Endothelial cell of umbilical vein (primary cell): ENCODE results near the gene FBXL17. TPM values are rescaled to one million over a fixed set of nuclear protein-coding genes. Genes with fewer than 3 reads are reported as not detected.

Experiments
- BruUV-seq: library from RNA; stranded (reverse); fragments of 400-500 nt; replicated peaks from 2 replicates; lab custom pipeline; 2021; lab: Mats Ljungman, UMichigan
- CTCF ChIA-PET: fragments of 300-600, 350-600 bp; sonication (Branson Sonifier 250); formaldehyde crosslinking; loops from one replicate; lab custom pipeline; 2021; ENCODE audit warnings: antibody characterized with exemption, inconsistent platforms; lab: Charles Lee
- POLR2A ChIA-PET: fragments of 300-600, 350-600 bp; sonication (Branson Sonifier 250); formaldehyde crosslinking; loops from one replicate; lab custom pipeline; 2021; ENCODE audit warnings: antibody characterized with exemption, inconsistent platforms; lab: Charles Lee
- DNase-seq: peaks from one replicate; pipeline ENCODE4 v3.0.0-alpha.2; 2011; ENCODE audit warnings: low read depth, low spot score
- FAIRE-seq: peaks from 2 replicates; lab custom pipeline; 2011; peaks lifted over from hg19 to GRCh38; lab: Jason Lieb, UNC
- H2AFZ ChIP-seq: 2 replicates; pipeline ENCODE4 v1.6.0; 2012; ENCODE audit warnings: low read depth, low read length, control low read depth, inconsistent platforms
- H3K27ac ChIP-seq: 2 replicates; pipeline ENCODE4 v1.5.1; 2011; ENCODE audit warnings: low read depth, mild to moderate bottlenecking, control low read depth, low read length, moderate library complexity; ENCODE audit not compliant: insufficient read depth
- H3K27me3 ChIP-seq, 2 experiments: 2 replicates each; pipeline versions ENCODE4 v1.6.0 to v1.6.1; 2011; ENCODE audit warnings: low read length in 2 of 2, mixed read lengths in 1 of 2; ENCODE audit not compliant: control insufficient read depth in 2 of 2, insufficient read depth in 2 of 2
- H3K36me3 ChIP-seq, 2 experiments: 2 replicates in 1 of 2; 3 replicates in 1 of 2; pipeline ENCODE4 v1.5.1; 2011; ENCODE audit warnings: low read length in 2 of 2, mild to moderate bottlenecking in 1 of 2, moderate library complexity in 1 of 2; ENCODE audit not compliant: control insufficient read depth in 2 of 2, insufficient read depth in 2 of 2; ENCODE audit errors: extremely low read depth in 1 of 2
- H3K4me1 ChIP-seq: 3 replicates; pipeline ENCODE4 v1.5.1; 2011; ENCODE audit warnings: mild to moderate bottlenecking, low read length; ENCODE audit not compliant: control insufficient read depth, insufficient read depth; ENCODE audit errors: extremely low read depth
- H3K4me2 ChIP-seq: 2 replicates; pipeline ENCODE4 v1.6.1; 2011; ENCODE audit warnings: low read length, control low read depth, mixed read lengths; ENCODE audit not compliant: insufficient read depth
- H3K4me3 ChIP-seq, 3 experiments: fragments of 200-600 bp in 1 of 3; sonication (generic), shearing (Covaris generic) in 1 of 3; replicated peaks in 1 of 3; 2 replicates each; pipeline ENCODE4 v1.5.1; 2011 to 2016; ENCODE audit warnings: control low read depth in 3 of 3, low read length in 3 of 3, mild to moderate bottlenecking in 2 of 3, inconsistent platforms in 1 of 3, low read depth in 1 of 3, moderate library complexity in 1 of 3; ENCODE audit not compliant: insufficient read depth in 1 of 3
- H3K79me2 ChIP-seq: 2 replicates; pipeline ENCODE4 v1.6.0; 2012; ENCODE audit warnings: low read length, inconsistent platforms; ENCODE audit not compliant: control insufficient read depth, insufficient read depth
- H3K9ac ChIP-seq: replicated peaks from 2 replicates; pipeline ENCODE3; 2011; ENCODE audit warnings: low read length, control low read depth; ENCODE audit not compliant: insufficient read depth; ENCODE audit errors: extremely low read depth
- H3K9me1 ChIP-seq: replicated peaks from 3 replicates; pipeline ENCODE4 v1.6.0; 2011; ENCODE audit warnings: mild to moderate bottlenecking, low read length; ENCODE audit not compliant: control insufficient read depth, insufficient read depth; ENCODE audit errors: extremely low read depth
- H3K9me3 ChIP-seq: replicated peaks from 2 replicates; pipeline ENCODE4 v1.5.1; 2012; ENCODE audit warnings: low read length, inconsistent platforms; ENCODE audit not compliant: control insufficient read depth, insufficient read depth
- H4K20me1 ChIP-seq: replicated peaks from 2 replicates; pipeline ENCODE3; 2011; ENCODE audit warnings: mild to moderate bottlenecking, low read length; ENCODE audit not compliant: control insufficient read depth, insufficient read depth; ENCODE audit errors: extremely low read depth
- CTCF ChIP-seq, 2 donors: IDR thresholded peaks; 1 replicate in 1 of 2; 2 replicates in 1 of 2; pipeline ENCODE4 v1.5.1; 2011; ENCODE audit warnings: low read length in 2 of 2, mild to moderate bottlenecking in 2 of 2, moderate library complexity in 2 of 2, control low read depth in 1 of 2, inconsistent platforms in 1 of 2, low read depth in 1 of 2; ENCODE audit not compliant: insufficient read depth in 1 of 2; ENCODE audit errors: extremely low read depth in 1 of 2
- EZH2 ChIP-seq: IDR thresholded peaks from 2 replicates; pipeline ENCODE4 v1.6.1; 2012; ENCODE audit warnings: borderline replicate concordance, low read depth, mild to moderate bottlenecking, moderate library complexity, low read length, inconsistent platforms; ENCODE audit not compliant: severe bottlenecking
- FOS ChIP-seq: IDR thresholded peaks from 2 replicates; pipeline ENCODE4 v1.6.1; 2011; ENCODE audit warnings: mild to moderate bottlenecking, low read length, moderate library complexity, borderline replicate concordance; ENCODE audit not compliant: insufficient read depth
- GATA2 ChIP-seq: IDR thresholded peaks from 2 replicates; pipeline ENCODE4 v1.7.0; 2011; ENCODE audit warnings: low read depth, mild to moderate bottlenecking, moderate library complexity, mixed read lengths, low read length; ENCODE audit not compliant: insufficient read length, insufficient read depth
- JUN ChIP-seq: IDR thresholded peaks from 2 replicates; pipeline ENCODE4 v1.6.1; 2011; ENCODE audit warnings: borderline replicate concordance, low read depth; ENCODE audit not compliant: insufficient read length, insufficient read depth
- MAX ChIP-seq: IDR thresholded peaks from 2 replicates; pipeline ENCODE4 v1.6.1; 2011; ENCODE audit not compliant: insufficient read depth, insufficient read length
- MYC ChIP-seq: IDR thresholded peaks from one replicate; pipeline ENCODE4 v1.6.1; 2011; ENCODE audit warnings: mild to moderate bottlenecking, low read depth, low read length
- POLR2A ChIP-seq: IDR thresholded peaks from 2 replicates; pipeline ENCODE4 v1.6.1; 2012; ENCODE audit warnings: low read depth, mild to moderate bottlenecking, control low read depth, low read length
- POLR2AphosphoS5 ChIP-seq: IDR thresholded peaks from 2 replicates; pipeline ENCODE4 v1.6.1; 2012; ENCODE audit warnings: low read depth, mild to moderate bottlenecking, control low read depth, low read length, moderate library complexity; ENCODE audit not compliant: insufficient read depth
- dilution Hi-C: fragments of 300-500 bp; cut with MboI; formaldehyde crosslinking; loops from one replicate; pipeline ENCODE4 v1.15.0; 2019; ENCODE audit warnings: low sequenced_read_pairs; ENCODE audit not compliant: extremely low pct_ligation_motif_present
- intact Hi-C: fragments of 100-400 bp; cut with micrococcal nuclease; formaldehyde crosslinking; loops from one replicate; pipeline ENCODE4 v1.10.0; 2022
- polyA plus RNA-seq, 4 experiments: library from polyadenylated mRNA; depleted of rRNA in 3 of 4; stranded (reverse) in 3 of 4; unstranded in 1 of 4; fragments of >200 nt; gene quantifications; 2 replicates each; pipeline versions ENCODE4 v1.2.1 to v1.2.3, GENCODE V29; 2011 to 2012; ENCODE audit warnings: missing spikeins in 1 of 4
- total RNA-seq: library from RNA; stranded (reverse); gene quantifications from 2 replicates; pipeline ENCODE4 v1.2.3, GENCODE V29; 2021

Gene FBXL17
- total and polyA plus RNA-seq, 2 donors (not counting 3 experiments of a cell fraction or from before 2014, with no cell fraction given) = 2.7 to 8.8 TPM

GRCh38 chr5:107930891-107931290 lies 451.0 kb downstream of the FBXL17 start:
- Histone ChIP-seq H3K27ac (no peak overlapping the region), H3K79me2 (no peaks in the 10 kb centered on the region), H3K36me3 (no peaks in the 10 kb centered on the region), H3K9me1 (no peaks in the 10 kb centered on the region), H2AFZ (no peak overlapping the region), H3K27me3 (no peaks in the 10 kb centered on the region), H3K4me1 (no peaks in the 10 kb centered on the region), H3K4me2 (no peak overlapping the region), H4K20me1 (no peaks in the 10 kb centered on the region), H3K9me3 (no peaks in the 10 kb centered on the region), H3K9ac (no peak overlapping the region), H3K4me3 (no peak overlapping the region)
- intact Hi-C loops = no loop called here
- DNase-seq = no peak
- BruUV-seq = no TSS peak
- ChIA-PET CTCF (no interaction called here), POLR2A (no interaction called here)
- dilution Hi-C loops = no loop called here
- TF ChIP-seq CTCF (IDR thresholded peaks at IDR 0.05; ENCODE audit: extremely low read depth in 1 of 2, insufficient read depth in 1 of 2, low read depth in 1 of 2, low read length in 2 of 2) (no peak), MYC (no peak), GATA2 (no peak), EZH2 (no peak), MAX (no peak), POLR2A (no peak), FOS (no peak), JUN (no peak), POLR2AphosphoS5 (no peak)
- no peak for FAIRE-seq
